Testis (tissue), 2 donors: ENCODE data around the gene MEGF6.

Experiments used
- POLR2A ChIP-seq: fragments of 450-650 bp; IDR thresholded peaks from one replicate; pipeline ENCODE4 v1.6.1; 2017; ENCODE audit warnings: antibody characterized with exemption, mild to moderate bottlenecking, moderate library complexity
- TF ChIP-seq, protein P1 (sequence below), 3 experiments: fragments of 450-650 bp in 2 of 3; fragments of 200-600 bp in 1 of 3; sonication (generic) in 1 of 3; IDR thresholded peaks; one replicate each; pipeline ENCODE4 v1.5.1; 2016 to 2019; ENCODE audit warnings: antibody characterized with exemption in 3 of 3, mild to moderate bottlenecking in 2 of 3, moderate library complexity in 1 of 3

- TF ChIP-seq, protein P1, sequence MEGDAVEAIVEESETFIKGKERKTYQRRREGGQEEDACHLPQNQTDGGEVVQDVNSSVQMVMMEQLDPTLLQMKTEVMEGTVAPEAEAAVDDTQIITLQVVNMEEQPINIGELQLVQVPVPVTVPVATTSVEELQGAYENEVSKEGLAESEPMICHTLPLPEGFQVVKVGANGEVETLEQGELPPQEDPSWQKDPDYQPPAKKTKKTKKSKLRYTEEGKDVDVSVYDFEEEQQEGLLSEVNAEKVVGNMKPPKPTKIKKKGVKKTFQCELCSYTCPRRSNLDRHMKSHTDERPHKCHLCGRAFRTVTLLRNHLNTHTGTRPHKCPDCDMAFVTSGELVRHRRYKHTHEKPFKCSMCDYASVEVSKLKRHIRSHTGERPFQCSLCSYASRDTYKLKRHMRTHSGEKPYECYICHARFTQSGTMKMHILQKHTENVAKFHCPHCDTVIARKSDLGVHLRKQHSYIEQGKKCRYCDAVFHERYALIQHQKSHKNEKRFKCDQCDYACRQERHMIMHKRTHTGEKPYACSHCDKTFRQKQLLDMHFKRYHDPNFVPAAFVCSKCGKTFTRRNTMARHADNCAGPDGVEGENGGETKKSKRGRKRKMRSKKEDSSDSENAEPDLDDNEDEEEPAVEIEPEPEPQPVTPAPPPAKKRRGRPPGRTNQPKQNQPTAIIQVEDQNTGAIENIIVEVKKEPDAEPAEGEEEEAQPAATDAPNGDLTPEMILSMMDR (IDR thresholded peaks at IDR 0.05): no peak
- TF ChIP-seq POLR2A: no peak
These were observed 24.8 kb upstream of the MEGF6 start for GRCh38 chr1:3636080-3636479.
